Kidney epithelial cell (primary cell): ENCODE measurements around the gene E2F8. TPM values are rescaled to one million over a fixed set of nuclear protein-coding genes. Genes with fewer than 3 reads are reported as not detected.

ENCODE experiments used
- DNase-seq: peaks from one replicate; pipeline ENCODE4 v3.0.0-alpha.2; 2010; ENCODE audit warnings: low read depth
- H3K27me3 ChIP-seq: 2 replicates; pipeline ENCODE4 v1.6.0; 2011; ENCODE audit warnings: low read length; ENCODE audit not compliant: control insufficient read depth, insufficient read depth
- H3K36me3 ChIP-seq: 2 replicates; pipeline ENCODE4 v1.5.1; 2011; ENCODE audit warnings: low read length; ENCODE audit not compliant: control insufficient read depth, insufficient read depth
- H3K4me3 ChIP-seq: 2 replicates; pipeline ENCODE4 v1.5.1; 2011; ENCODE audit warnings: low read depth, mild to moderate bottlenecking, control low read depth, low read length
- CTCF ChIP-seq: IDR thresholded peaks from 2 replicates; pipeline ENCODE4 v1.5.1; 2011; ENCODE audit warnings: mild to moderate bottlenecking, moderate library complexity, low read length, control low read depth, inconsistent platforms; ENCODE audit not compliant: insufficient read depth, poor library complexity, severe bottlenecking
- total RNA-seq: library from RNA; depleted of rRNA; stranded (reverse); fragments of >200 nt; gene quantifications from 2 replicates; pipeline ENCODE4 v1.2.3, GENCODE V29; 2015

The E2F8 gene
- total RNA-seq, 1 donor from 2014 or later, result 0.04 TPM

- H3K36me3 ChIP-seq, result no peaks in the 10 kb centered on the region
- no peaks in the 10 kb centered on the region for H3K27me3 ChIP-seq
- no peak for TF ChIP-seq CTCF
- no peak overlapping the region for H3K4me3 ChIP-seq
- no peak for DNase-seq
Observed at GRCh38 chr11:19225123-19225522, 15.6 kb downstream of the E2F8 start.

- no peak for TF ChIP-seq CTCF
- no peak for DNase-seq
- H3K36me3 ChIP-seq, result no peaks in the 10 kb centered on the region
- no peak overlapping the region for H3K4me3 ChIP-seq
- H3K27me3 ChIP-seq, result no peaks in the 10 kb centered on the region
Observed at GRCh38 chr11:19220903-19221724, 19.6 kb downstream of the E2F8 start.

- no peak for DNase-seq
- no peaks in the 10 kb centered on the region for H3K36me3 ChIP-seq
- H3K4me3 ChIP-seq, result no peak overlapping the region
- no peak for TF ChIP-seq CTCF
- no peaks in the 10 kb centered on the region for H3K27me3 ChIP-seq
Observed at GRCh38 chr11:19218786-19219460, 21.8 kb downstream of the E2F8 start.

GRCh38 chr11:19218216-19218615 is 22.5 kb downstream of the E2F8 start:
- Histone ChIP-seq H3K36me3 (no peaks in the 10 kb centered on the region), H3K4me3 (no peak overlapping the region), H3K27me3 (no peaks in the 10 kb centered on the region)
- no peak for TF ChIP-seq CTCF
- DNase-seq, result no peak

- DNase-seq, result no peak
- no peaks in the 10 kb centered on the region for H3K27me3 ChIP-seq
- TF ChIP-seq CTCF, result no peak
Observed at GRCh38 chr11:19216709-19217374, 23.9 kb downstream of the E2F8 start.

More at GRCh38 chr11:19216709-19217374, 23.9 kb downstream of the E2F8 start:
- Histone ChIP-seq H3K4me3 (no peak overlapping the region), H3K36me3 (no peaks in the 10 kb centered on the region)
